ENCODE results near the gene WNT1. TPM values are rescaled to one million over a fixed set of nuclear protein-coding genes. Genes with fewer than 3 reads are reported as not detected.

The WNT1 gene
- polyA plus RNA-seq, 3 donors: 0.33 TPM; not detected in 2

GRCh38 chr12:48946943-48947342 lies 31.2 kb upstream of the WNT1 start:
- peaks cover 39 to 60% of the 10 kb centered on the region in 2 donors for H3K36me3 Mint-ChIP-seq
- H3K27me3 Mint-ChIP-seq (ENCODE audit: low read depth in 3 of 3): no peaks in the 10 kb centered on the region
- Histone ChIP-seq H3K4me2 (replicated peaks; ENCODE audit: extremely low read depth, low read length, poor library complexity, severe bottlenecking) (no peak overlapping the region), H3K9me3 (replicated peaks in 1 of 2; ENCODE audit: control insufficient read depth in 1 of 2, insufficient read depth in 1 of 2, low read length in 2 of 2) (no peaks in the 10 kb centered on the region), H3K4me1 (ENCODE audit: control insufficient read depth in 1 of 2, insufficient read depth in 2 of 2, low read length in 2 of 2) (no peaks in the 10 kb centered on the region), H2AFZ (ENCODE audit: insufficient read depth, low read depth, low read length, poor library complexity, severe bottlenecking) (no peak overlapping the region), H4K20me1 (ENCODE audit: insufficient read depth, low read length) (peaks cover 96% of the 10 kb centered on the region), H3K27me3 (ENCODE audit: control insufficient read depth in 2 of 2, insufficient read depth in 2 of 2, low read length in 2 of 2) (no peaks in the 10 kb centered on the region), H3K4me3 (replicated peaks in 1 of 3; ENCODE audit: low read depth in 2 of 3, low read length in 3 of 3) (no peak overlapping the region), H3K36me3 (replicated peaks in 1 of 2; ENCODE audit: control insufficient read depth in 1 of 2, insufficient read depth in 2 of 2, low read length in 2 of 2) (peaks cover 10 to 66% of the 10 kb centered on the region in 2 donors), H3K79me2 (ENCODE audit: insufficient read depth, low read length) (peaks cover 96% of the 10 kb centered on the region), H3K9ac (ENCODE audit: insufficient read depth, low read length, poor library complexity, severe bottlenecking) (no peak overlapping the region), H3K27ac (ENCODE audit: low read depth in 1 of 2, low read length in 2 of 2) (no peak overlapping the region)
- H3K4me1 Mint-ChIP-seq: peaks cover 8% of the 10 kb centered on the region
- peaks cover 0 to 2% (median 0%) of the 10 kb centered on the region in 7 donors for H3K9me3 Mint-ChIP-seq
- 87% methylated on average over 5 of the region's 6 CpGs for WGBS (ENCODE audit: insufficient coverage)
- H3K4me3 Mint-ChIP-seq: no peak overlapping the region
- intact Hi-C loops (cut with micrococcal nuclease): no loop called here
- DNase-seq: no peak
- H3K27ac Mint-ChIP-seq: peak overlapping the region in 3 of 7 donors; percentile 15 to 73 (median 32)
- TF ChIP-seq CTCF (IDR thresholded peaks at IDR 0.05): no peak

GRCh38 chr12:48947727-48948126 lies 30.4 kb upstream of the WNT1 start:
- H3K9me3 Mint-ChIP-seq: peaks cover 0 to 2% (median 0%) of the 10 kb centered on the region in 7 donors
- TF ChIP-seq CTCF (IDR thresholded peaks at IDR 0.05): no peak
- peaks cover 96% of the 10 kb centered on the region for H3K79me2 ChIP-seq (ENCODE audit: insufficient read depth, low read length)
- H3K4me2 ChIP-seq (replicated peaks; ENCODE audit: extremely low read depth, low read length, poor library complexity, severe bottlenecking): no peak overlapping the region
- H3K27ac ChIP-seq (ENCODE audit: low read depth in 1 of 2, low read length in 2 of 2): no peak overlapping the region
- H3K36me3 ChIP-seq (replicated peaks in 1 of 2; ENCODE audit: control insufficient read depth in 1 of 2, insufficient read depth in 2 of 2, low read length in 2 of 2): peaks cover 13 to 66% of the 10 kb centered on the region in 2 donors
- no peak for DNase-seq
- H3K4me3 ChIP-seq (replicated peaks in 1 of 3; ENCODE audit: low read depth in 2 of 3, low read length in 3 of 3): no peak overlapping the region
- no peak overlapping the region for H3K4me3 Mint-ChIP-seq
- WGBS (ENCODE audit: insufficient coverage): 100% methylated on average over 1 of the region's 3 CpGs
- no peaks in the 10 kb centered on the region for H3K27me3 Mint-ChIP-seq (ENCODE audit: low read depth in 3 of 3)
- H2AFZ ChIP-seq (ENCODE audit: insufficient read depth, low read depth, low read length, poor library complexity, severe bottlenecking): no peak overlapping the region
- no peaks in the 10 kb centered on the region for H3K9me3 ChIP-seq (replicated peaks in 1 of 2; ENCODE audit: control insufficient read depth in 1 of 2, insufficient read depth in 1 of 2, low read length in 2 of 2)
- H4K20me1 ChIP-seq (ENCODE audit: insufficient read depth, low read length): peaks cover 96% of the 10 kb centered on the region
- H3K36me3 Mint-ChIP-seq: peaks cover 39 to 60% of the 10 kb centered on the region in 2 donors
- peaks cover 6% of the 10 kb centered on the region for H3K4me1 Mint-ChIP-seq
- H3K27me3 ChIP-seq (ENCODE audit: control insufficient read depth in 2 of 2, insufficient read depth in 2 of 2, low read length in 2 of 2): no peaks in the 10 kb centered on the region
- peak overlapping the region in 3 of 7 donors; percentile 37 to 73 (median 72) for H3K27ac Mint-ChIP-seq
- no peak overlapping the region for H3K9ac ChIP-seq (ENCODE audit: insufficient read depth, low read length, poor library complexity, severe bottlenecking)
- H3K4me1 ChIP-seq (ENCODE audit: control insufficient read depth in 1 of 2, insufficient read depth in 2 of 2, low read length in 2 of 2): no peaks in the 10 kb centered on the region
- intact Hi-C loops (cut with micrococcal nuclease): no loop called here
